H1 (cell line): ENCODE data around the gene MYO16. TPM values are rescaled to one million over a fixed set of nuclear protein-coding genes. Genes with fewer than 3 reads are reported as not detected.

Experiments
- CTCF ChIA-PET: fragments of 300-600 bp; sonication (Branson Sonifier 250); formaldehyde crosslinking; loops from one replicate; lab custom pipeline; 2021; ENCODE audit not compliant: partially characterized antibody; lab: Charles Lee
- POLR2A ChIA-PET: fragments of 300-600 bp; sonication (Branson Sonifier 250); formaldehyde crosslinking; loops from one replicate; lab custom pipeline; 2021; ENCODE audit warnings: inconsistent platforms; ENCODE audit not compliant: partially characterized antibody; lab: Charles Lee
- DNase-seq, 2 experiments: peaks; one replicate each; pipeline versions ENCODE4 v3.0.0 to v3.0.0-alpha.2; 2010 to 2022; ENCODE audit warnings: low spot score in 2 of 2, low read depth in 1 of 2, mixed read lengths in 1 of 2
- FAIRE-seq: peaks from 2 replicates; lab custom pipeline; 2011; peaks lifted over from hg19 to GRCh38; lab: Jason Lieb, UNC
- H2AFZ ChIP-seq: 2 replicates; pipeline ENCODE4 v1.8.1; 2012; ENCODE audit warnings: low read length, inconsistent platforms
- H2AK5ac ChIP-seq: 2 replicates; pipeline ENCODE4 v1.6.1; 2013; ENCODE audit warnings: low read depth, low read length
- H2BK120ac ChIP-seq: replicated peaks from 2 replicates; pipeline ENCODE3; 2013; ENCODE audit warnings: low read depth, low read length, inconsistent platforms
- H2BK12ac ChIP-seq: 2 replicates; pipeline ENCODE4 v1.6.1; 2013; ENCODE audit warnings: low read depth, low read length
- H2BK15ac ChIP-seq: 2 replicates; pipeline ENCODE4 v1.6.1; 2013; ENCODE audit warnings: low read length
- H2BK20ac ChIP-seq: 2 replicates; pipeline ENCODE4 v1.6.1; 2013; ENCODE audit warnings: low read length
- H2BK5ac ChIP-seq: 2 replicates; pipeline ENCODE4 v1.6.1; 2013; ENCODE audit warnings: low read depth, low read length
- H3K14ac ChIP-seq: 2 replicates; pipeline ENCODE4 v1.6.1; 2013; ENCODE audit warnings: inconsistent platforms; ENCODE audit not compliant: insufficient read length
- H3K18ac ChIP-seq: 2 replicates; pipeline ENCODE4 v1.6.1; 2013; ENCODE audit warnings: low read length; ENCODE audit errors: extremely low read depth
- H3K23ac ChIP-seq: 2 replicates; pipeline ENCODE4 v1.6.1; 2013; ENCODE audit warnings: inconsistent platforms; ENCODE audit not compliant: insufficient read length
- H3K23me2 ChIP-seq: 2 replicates; pipeline ENCODE4 v1.6.1; 2013; ENCODE audit warnings: low read depth, low read length
- H3K27ac ChIP-seq: 2 replicates; pipeline ENCODE4 v1.6.1; 2011; ENCODE audit warnings: low read depth, low read length, inconsistent platforms
- H3K27me3 ChIP-seq, 4 experiments: replicated peaks in 1 of 4; 1 replicate in 1 of 4; 2 replicates in 3 of 4; pipeline versions ENCODE4 v1.6.1 to v1.8.1; 2011 to 2013; ENCODE audit warnings: low read length in 3 of 4, mild to moderate bottlenecking in 3 of 4, inconsistent platforms in 2 of 4, mixed read lengths in 2 of 4, moderate library complexity in 1 of 4; ENCODE audit not compliant: control insufficient read depth in 3 of 4, insufficient read depth in 3 of 4; ENCODE audit errors: extremely low read depth in 1 of 4
- H3K36me3 ChIP-seq, 4 experiments: 2 replicates each; pipeline versions ENCODE4 v1.6.1 to v1.8.1; 2011 to 2013; ENCODE audit warnings: mild to moderate bottlenecking in 4 of 4, low read length in 3 of 4, moderate library complexity in 2 of 4, control low read depth in 1 of 4, inconsistent platforms in 1 of 4; ENCODE audit not compliant: insufficient read depth in 4 of 4, control insufficient read depth in 2 of 4
- H3K4ac ChIP-seq: replicated peaks from 2 replicates; pipeline ENCODE3; 2013; ENCODE audit warnings: low read length, low read depth, mixed read lengths, inconsistent platforms; ENCODE audit not compliant: insufficient read length
- H3K4me1 ChIP-seq, 4 experiments: replicated peaks in 1 of 4; 1 replicate in 1 of 4; 2 replicates in 3 of 4; pipeline versions ENCODE4 v1.6.1 to v1.8.1; 2011 to 2013; ENCODE audit warnings: low read length in 3 of 4, inconsistent platforms in 2 of 4, mixed read lengths in 1 of 4; ENCODE audit not compliant: insufficient read depth in 4 of 4, control insufficient read depth in 3 of 4
- H3K4me2 ChIP-seq, 2 experiments: 2 replicates each; pipeline versions ENCODE4 v1.6.1 to v1.8.1; 2011 to 2013; ENCODE audit warnings: low read depth in 2 of 2, low read length in 2 of 2, control low read depth in 1 of 2, inconsistent platforms in 1 of 2, mild to moderate bottlenecking in 1 of 2; ENCODE audit not compliant: insufficient read depth in 1 of 2
- H3K4me3 ChIP-seq, 4 experiments: fragments of 200-600, 300-600 bp in 1 of 4; sonication (generic), shearing (Covaris generic), sonication (Bioruptor Twin) in 1 of 4; 2 replicates each; pipeline versions ENCODE4 v1.5.1 to v1.8.1; 2011 to 2016; ENCODE audit warnings: low read length in 4 of 4, low read depth in 3 of 4, control low read depth in 2 of 4, inconsistent platforms in 2 of 4, mild to moderate bottlenecking in 2 of 4, mixed read lengths in 1 of 4, moderate library complexity in 1 of 4; ENCODE audit not compliant: insufficient read depth in 2 of 4; ENCODE audit errors: extremely low read depth in 1 of 4
- H3K56ac ChIP-seq: replicated peaks from 2 replicates; pipeline ENCODE3; 2013; ENCODE audit warnings: low read depth, mild to moderate bottlenecking, mixed read lengths, low read length, inconsistent platforms; ENCODE audit not compliant: insufficient read length
- H3K79me1 ChIP-seq: 2 replicates; pipeline ENCODE4 v1.6.1; 2013; ENCODE audit warnings: low read depth, low read length, control low read depth
- H3K79me2 ChIP-seq, 2 experiments: 2 replicates each; pipeline versions ENCODE4 v1.6.1 to v1.8.1; 2012 to 2013; ENCODE audit warnings: low read length in 2 of 2, mild to moderate bottlenecking in 2 of 2, inconsistent platforms in 1 of 2; ENCODE audit not compliant: insufficient read depth in 2 of 2, control insufficient read depth in 1 of 2
- H3K9ac ChIP-seq, 4 experiments: replicated peaks in 1 of 4; 1 replicate in 1 of 4; 2 replicates in 3 of 4; pipeline versions ENCODE4 v1.6.1 to v1.8.1; 2011 to 2013; ENCODE audit warnings: low read depth in 3 of 4, low read length in 3 of 4, control low read depth in 2 of 4, mild to moderate bottlenecking in 2 of 4, moderate library complexity in 2 of 4, inconsistent platforms in 1 of 4; ENCODE audit errors: extremely low read depth in 1 of 4
- H3K9me3 ChIP-seq, 2 experiments: 2 replicates each; pipeline versions ENCODE4 v1.6.1 to v1.8.1; 2012 to 2013; ENCODE audit warnings: mild to moderate bottlenecking in 2 of 2, moderate library complexity in 2 of 2, control low read depth in 1 of 2, inconsistent platforms in 1 of 2, low read depth in 1 of 2, low read length in 1 of 2, mixed read lengths in 1 of 2; ENCODE audit not compliant: insufficient read depth in 2 of 2
- H4K20me1 ChIP-seq, 2 experiments: replicated peaks in 1 of 2; 2 replicates each; pipeline versions ENCODE3 to v1.8.1; 2011 to 2013; ENCODE audit warnings: inconsistent platforms in 2 of 2, low read length in 2 of 2, mild to moderate bottlenecking in 1 of 2; ENCODE audit not compliant: insufficient read depth in 2 of 2, control insufficient read depth in 1 of 2
- H4K5ac ChIP-seq: 2 replicates; pipeline ENCODE4 v1.6.1; 2013; ENCODE audit warnings: low read length, low read depth, mixed read lengths, inconsistent platforms; ENCODE audit not compliant: insufficient read length
- H4K8ac ChIP-seq: 2 replicates; pipeline ENCODE4 v1.8.0; 2013; ENCODE audit warnings: mild to moderate bottlenecking, moderate library complexity, low read length, inconsistent platforms; ENCODE audit not compliant: insufficient read depth; ENCODE audit errors: extremely low read depth
- H4K91ac ChIP-seq: replicated peaks from 2 replicates; pipeline ENCODE3; 2013; ENCODE audit warnings: low read length, mixed read lengths, inconsistent platforms; ENCODE audit not compliant: insufficient read length
- CEBPB ChIP-seq: IDR thresholded peaks from 2 replicates; pipeline ENCODE4 v1.6.1; 2012; ENCODE audit warnings: low read depth, low read length
- RAD21 ChIP-seq, 2 experiments: IDR thresholded peaks in 1 of 2; conservative IDR thresholded peaks in 1 of 2; 2 replicates each; pipeline ENCODE4 v1.6.1; 2011; ENCODE audit warnings: low read depth in 2 of 2, low read length in 2 of 2, improper control_type of control experiment in 1 of 2, inconsistent platforms in 1 of 2, mild to moderate bottlenecking in 1 of 2, moderate library complexity in 1 of 2
- WGBS, 2 experiments: shearing (Covaris generic) in 1 of 2; methylation state at CpG; one replicate each; pipeline versions ENCODE4 v1.1.6 to v1.1.7; 2013 to 2015; ENCODE audit warnings: low lambda C conversion rate in 2 of 2, mixed read lengths in 2 of 2, inconsistent platforms in 1 of 2, low coverage in 1 of 2, missing lambda C conversion rate in 1 of 2; ENCODE audit not compliant: insufficient replicate concordance in 2 of 2, insufficient coverage in 1 of 2, insufficient read length in 1 of 2; ENCODE audit errors: extremely low coverage in 1 of 2, missing lambda C conversion rate in 1 of 2; 5-methylcytosine and 5-hydroxymethylcytosine counted together
- polyA plus RNA-seq, 7 experiments: library from polyadenylated mRNA; depleted of rRNA in 3 of 7; stranded (reverse) in 5 of 7; unstranded in 2 of 7; fragments of >200 nt in 5 of 7; fragments of 200-250 nt in 2 of 7; gene quantifications; 1 replicate in 5 of 7; 2 replicates in 1 of 7; 4 replicates in 1 of 7; pipeline versions ENCODE4 v1.2.1 to v1.2.3, GENCODE V29; 2011 to 2013; ENCODE audit warnings: missing spikeins in 2 of 7, mixed read lengths in 2 of 7
- total RNA-seq: library from RNA; stranded (reverse); fragmentation: NEBNext Ultra II Directional; extraction: Animal tissue kit (Norgen Biotek cat#: 25700); gene quantifications from 2 replicates; pipeline ENCODE4 v1.2.1, GENCODE V29; 2021

The MYO16 gene
- total and polyA plus RNA-seq, 2 of the 8 experiments (the other 6 are each of a cell fraction or from before 2014, with no cell fraction given) = 0.02 to 0.22 TPM

- H2AFZ ChIP-seq = no peak overlapping the region
- H4K91ac ChIP-seq = no peak overlapping the region
- no peak overlapping the region for H2BK20ac ChIP-seq
- 84% methylated on average over 5 of the region's 5 CpGs; no CpG with 5 or more reads in 1 of the 2 experiments for WGBS, 2 experiments
- H3K36me3 ChIP-seq = no peaks in the 10 kb centered on the region; a peak in 2 of 8 replicates
- TF ChIP-seq RAD21 (IDR thresholded peaks at IDR 0.05 in 1 of 2, conservative IDR thresholded peaks at IDR 0.05 in 1 of 2; ENCODE audit: low read depth in 2 of 2, low read length in 2 of 2) = no peak
- no peak for TF ChIP-seq CEBPB
- TF ChIP-seq, all 59 proteins: peak for 0
- no peak overlapping the region for H3K18ac ChIP-seq
- H2BK12ac ChIP-seq = no peak overlapping the region
- no peaks in the 10 kb centered on the region for H3K4me1 ChIP-seq
- H3K79me2 ChIP-seq = no peaks in the 10 kb centered on the region
- no peak overlapping the region for H3K23ac ChIP-seq
- ChIA-PET POLR2A (no interaction called here), CTCF (interaction anchor here (0.7 to 2.1 kb wide), 9 partner anchors 9 to 965 kb away, joined by 3 to 6 read pairs (median 3); no protein-coding TSS in a partner anchor)
- no peak overlapping the region for H4K8ac ChIP-seq
- no peak overlapping the region for H3K4me3 ChIP-seq
- H3K4me2 ChIP-seq = no peak overlapping the region
- no peak overlapping the region for H2BK5ac ChIP-seq
- peaks cover 0 to 1% (median 0%) of the 10 kb centered on the region in 4 experiments; a peak in 1 of 7 replicates for H3K27me3 ChIP-seq
- no peak overlapping the region for H2BK120ac ChIP-seq
- H3K23me2 ChIP-seq = no peaks in the 10 kb centered on the region
- DNase-seq = no peak
- H3K56ac ChIP-seq = no peak overlapping the region
- no peak overlapping the region for H2AK5ac ChIP-seq
- H4K20me1 ChIP-seq = no peaks in the 10 kb centered on the region
- no peaks in the 10 kb centered on the region for H3K79me1 ChIP-seq
- no peak overlapping the region for H3K27ac ChIP-seq
- H2BK15ac ChIP-seq = no peak overlapping the region
- no peak overlapping the region for H3K9ac ChIP-seq
- H3K14ac ChIP-seq = no peak overlapping the region
- no peak for FAIRE-seq
- H3K4ac ChIP-seq = no peak overlapping the region
- peaks cover 0 to 11% of the 10 kb centered on the region in 2 experiments; a peak in 2 of 4 replicates for H3K9me3 ChIP-seq
- no peak overlapping the region for H4K5ac ChIP-seq
Measured at GRCh38 chr13:109144693-109145437, 515.5 kb downstream of the MYO16 start.
